MCF 10A (cell line): Measurements from ENCODE around the gene TPSD1. TPM values are rescaled to one million over a fixed set of nuclear protein-coding genes. Genes with fewer than 3 reads are reported as not detected.

Source experiments
- BruUV-seq: library from RNA; stranded (reverse); fragments of 400-500 nt; replicated peaks from 2 replicates; lab custom pipeline; 2021; lab: Mats Ljungman, UMichigan
- CTCF ChIA-PET: fragments of 300-600 bp; sonication (Branson Sonifier 250); formaldehyde crosslinking; extraction: SDS; loops from one replicate; lab custom pipeline; 2021; ENCODE audit warnings: antibody characterized with exemption, inconsistent platforms; lab: Yijun Ruan, JAX
- POLR2A ChIA-PET: fragments of 300-600, 350-650 bp; sonication (Branson Sonifier 250); formaldehyde crosslinking; extraction: SDS; loops from one replicate; lab custom pipeline; 2020; ENCODE audit warnings: antibody characterized with exemption, inconsistent platforms; lab: Yijun Ruan, JAX
- DNase-seq: peaks from one replicate; pipeline ENCODE4 v3.0.0-alpha.2; 2018; ENCODE audit not compliant: unreplicated experiment
- H3K27ac Mint-ChIP-seq: one replicate; pipeline ENCODE4 v1.8.0; 2022; ENCODE audit warnings: mild to moderate bottlenecking, low read depth, mixed read lengths; ENCODE audit not compliant: unreplicated experiment
- H3K27me3 Mint-ChIP-seq: one replicate; pipeline ENCODE4 v1.8.0; 2022; ENCODE audit warnings: mixed read lengths; ENCODE audit not compliant: insufficient read depth, unreplicated experiment
- H3K36me3 Mint-ChIP-seq: one replicate; pipeline ENCODE4 v1.8.0; 2022; ENCODE audit warnings: mild to moderate bottlenecking, moderate library complexity, mixed read lengths; ENCODE audit not compliant: insufficient read depth, unreplicated experiment
- H3K4me1 Mint-ChIP-seq: one replicate; pipeline ENCODE4 v1.8.0; 2022; ENCODE audit warnings: mixed read lengths; ENCODE audit not compliant: insufficient read depth, unreplicated experiment
- H3K4me3 Mint-ChIP-seq: one replicate; pipeline ENCODE4 v1.8.0; 2022; ENCODE audit warnings: mild to moderate bottlenecking, moderate library complexity, mixed read lengths; ENCODE audit not compliant: unreplicated experiment
- H3K9me3 Mint-ChIP-seq: one replicate; pipeline ENCODE4 v1.8.0; 2022; ENCODE audit warnings: mixed read lengths; ENCODE audit not compliant: unreplicated experiment
- intact Hi-C: fragments of 100-400 bp; cut with micrococcal nuclease; formaldehyde crosslinking; loops from 2 replicates; pipeline ENCODE4 v1.14.1; 2022
- total RNA-seq: library from RNA; stranded (reverse); gene quantifications from 2 replicates; pipeline ENCODE4 v1.2.3, GENCODE V29; 2022
- TF ChIP-seq, protein P1 (sequence below): fragments of 200-600 bp; IDR thresholded peaks from one replicate; pipeline ENCODE4 v1.8.0; 2022; ENCODE audit warnings: antibody characterized with exemption, mild to moderate bottlenecking; ENCODE audit not compliant: unreplicated experiment

The TPSD1 gene
- total RNA-seq, 1 experiment from 2014 or later = not detected

DNA sequence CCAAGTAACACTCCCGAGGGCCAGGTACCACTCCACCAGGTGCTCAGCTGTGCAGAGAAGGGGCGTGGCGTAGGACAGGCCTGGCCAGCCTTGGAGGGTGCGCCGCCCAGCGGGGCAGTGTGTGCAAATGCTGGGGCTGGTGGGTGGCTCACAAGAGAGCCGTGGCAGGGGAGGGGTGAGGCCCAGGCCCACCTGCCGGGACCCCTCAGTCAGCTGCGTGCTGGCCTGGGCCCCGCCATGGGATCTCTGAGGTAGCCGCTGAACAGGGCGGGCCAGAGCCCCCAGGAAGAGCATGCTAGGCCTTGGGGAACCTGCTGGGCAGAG is 39.6 kb upstream of the TPSD1 start:
- CTCF ChIA-PET = no interaction called here
- H3K36me3 Mint-ChIP-seq = no peaks in the 10 kb centered on the region
- no peaks in the 10 kb centered on the region for H3K4me1 Mint-ChIP-seq
- H3K9me3 Mint-ChIP-seq = no peaks in the 10 kb centered on the region
- H3K27ac Mint-ChIP-seq = no peak overlapping the region
- intact Hi-C loops = no loop called here
- BruUV-seq = no TSS peak
- TF ChIP-seq, protein P1, sequence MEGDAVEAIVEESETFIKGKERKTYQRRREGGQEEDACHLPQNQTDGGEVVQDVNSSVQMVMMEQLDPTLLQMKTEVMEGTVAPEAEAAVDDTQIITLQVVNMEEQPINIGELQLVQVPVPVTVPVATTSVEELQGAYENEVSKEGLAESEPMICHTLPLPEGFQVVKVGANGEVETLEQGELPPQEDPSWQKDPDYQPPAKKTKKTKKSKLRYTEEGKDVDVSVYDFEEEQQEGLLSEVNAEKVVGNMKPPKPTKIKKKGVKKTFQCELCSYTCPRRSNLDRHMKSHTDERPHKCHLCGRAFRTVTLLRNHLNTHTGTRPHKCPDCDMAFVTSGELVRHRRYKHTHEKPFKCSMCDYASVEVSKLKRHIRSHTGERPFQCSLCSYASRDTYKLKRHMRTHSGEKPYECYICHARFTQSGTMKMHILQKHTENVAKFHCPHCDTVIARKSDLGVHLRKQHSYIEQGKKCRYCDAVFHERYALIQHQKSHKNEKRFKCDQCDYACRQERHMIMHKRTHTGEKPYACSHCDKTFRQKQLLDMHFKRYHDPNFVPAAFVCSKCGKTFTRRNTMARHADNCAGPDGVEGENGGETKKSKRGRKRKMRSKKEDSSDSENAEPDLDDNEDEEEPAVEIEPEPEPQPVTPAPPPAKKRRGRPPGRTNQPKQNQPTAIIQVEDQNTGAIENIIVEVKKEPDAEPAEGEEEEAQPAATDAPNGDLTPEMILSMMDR = no peak
- H3K4me3 Mint-ChIP-seq = no peak overlapping the region
- DNase-seq = no peak
- POLR2A ChIA-PET = no interaction called here
- peaks cover 30% of the 10 kb centered on the region for H3K27me3 Mint-ChIP-seq

DNA sequence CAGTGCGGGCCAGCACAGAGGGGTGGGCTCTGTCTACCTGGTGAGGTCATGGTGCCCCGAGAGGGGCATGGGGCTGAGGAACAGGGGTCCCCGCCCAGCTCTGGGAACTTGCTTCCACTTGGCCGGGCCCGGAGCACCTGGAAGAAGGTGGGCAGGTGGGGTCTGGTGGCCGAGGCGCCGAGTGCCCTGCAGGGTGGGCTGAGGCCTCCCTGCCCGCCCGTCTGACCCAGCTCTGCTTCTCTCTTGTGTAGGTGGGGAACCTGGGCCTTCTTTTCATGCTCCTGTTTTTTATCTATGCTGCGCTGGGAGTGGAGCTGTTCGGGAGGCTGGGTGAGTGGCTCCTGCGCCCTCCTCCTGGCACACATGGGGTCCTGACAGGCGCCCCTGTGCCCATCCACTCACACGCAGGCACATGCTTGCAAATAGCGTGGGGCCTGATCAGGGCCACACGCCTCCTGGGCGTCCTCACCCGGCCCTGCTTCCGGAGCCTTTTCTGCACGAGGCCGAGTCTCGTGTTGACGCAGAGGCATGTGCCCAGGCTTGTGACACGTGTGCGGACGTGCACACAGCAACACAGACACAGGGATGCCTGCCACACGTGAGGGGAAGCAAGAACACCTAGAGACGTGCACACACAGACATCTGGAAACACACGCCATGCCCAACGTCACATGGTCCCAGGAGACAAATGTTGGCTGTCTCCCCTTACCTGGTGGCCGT is 39.0 kb upstream of the TPSD1 start:
- TF ChIP-seq, protein P1 = no peak
- peaks cover 36% of the 10 kb centered on the region for H3K27me3 Mint-ChIP-seq

DNA sequence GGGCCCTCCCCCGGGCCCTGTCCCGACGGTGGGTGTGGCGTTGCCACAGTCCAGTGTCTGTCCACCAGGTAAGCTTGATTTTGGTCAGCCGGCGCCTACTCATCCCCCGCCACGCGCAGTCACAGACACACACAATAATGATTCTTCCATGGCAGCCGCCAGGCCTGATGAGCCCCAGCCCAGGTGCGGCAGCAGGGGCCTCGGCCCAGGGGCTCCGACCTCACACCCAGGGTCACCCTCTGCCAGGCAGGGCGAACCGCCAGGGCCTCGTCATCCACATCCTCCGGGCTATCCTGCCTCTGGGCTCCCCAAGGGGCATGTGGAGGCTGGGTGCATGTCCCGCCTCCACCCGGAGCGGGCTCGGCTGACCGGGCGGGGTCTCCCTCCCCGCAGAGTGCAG is 38.3 kb upstream of the TPSD1 start:
- peaks cover 5% of the 10 kb centered on the region for H3K4me1 Mint-ChIP-seq
- no peak for DNase-seq
- no peaks in the 10 kb centered on the region for H3K36me3 Mint-ChIP-seq
- no peak overlapping the region for H3K27ac Mint-ChIP-seq
- BruUV-seq = no TSS peak
- POLR2A ChIA-PET = no interaction called here
- intact Hi-C loops = no loop called here
- no peaks in the 10 kb centered on the region for H3K9me3 Mint-ChIP-seq
- peaks cover 43% of the 10 kb centered on the region for H3K27me3 Mint-ChIP-seq
- CTCF ChIA-PET = no interaction called here
- no peak overlapping the region for H3K4me3 Mint-ChIP-seq
- TF ChIP-seq, protein P1 = no peak

More for the DNA sequence above, 39.0 kb upstream of the TPSD1 start:
- Mint-ChIP-seq H3K4me3 (no peak overlapping the region), H3K27ac (no peak overlapping the region), H3K4me1 (peaks cover 5% of the 10 kb centered on the region), H3K36me3 (no peaks in the 10 kb centered on the region), H3K9me3 (no peaks in the 10 kb centered on the region)
- POLR2A ChIA-PET = interaction anchor here (0.7 kb wide), 1 partner anchor 38 kb away, joined by 3 read pairs; no protein-coding TSS in a partner anchor
- intact Hi-C loops = no loop called here
- CTCF ChIA-PET = interaction anchor here (0.7 kb wide), 1 partner anchor 103 kb away, joined by 3 read pairs; no protein-coding TSS in a partner anchor
- no peak for DNase-seq
- BruUV-seq = no TSS peak

DNA sequence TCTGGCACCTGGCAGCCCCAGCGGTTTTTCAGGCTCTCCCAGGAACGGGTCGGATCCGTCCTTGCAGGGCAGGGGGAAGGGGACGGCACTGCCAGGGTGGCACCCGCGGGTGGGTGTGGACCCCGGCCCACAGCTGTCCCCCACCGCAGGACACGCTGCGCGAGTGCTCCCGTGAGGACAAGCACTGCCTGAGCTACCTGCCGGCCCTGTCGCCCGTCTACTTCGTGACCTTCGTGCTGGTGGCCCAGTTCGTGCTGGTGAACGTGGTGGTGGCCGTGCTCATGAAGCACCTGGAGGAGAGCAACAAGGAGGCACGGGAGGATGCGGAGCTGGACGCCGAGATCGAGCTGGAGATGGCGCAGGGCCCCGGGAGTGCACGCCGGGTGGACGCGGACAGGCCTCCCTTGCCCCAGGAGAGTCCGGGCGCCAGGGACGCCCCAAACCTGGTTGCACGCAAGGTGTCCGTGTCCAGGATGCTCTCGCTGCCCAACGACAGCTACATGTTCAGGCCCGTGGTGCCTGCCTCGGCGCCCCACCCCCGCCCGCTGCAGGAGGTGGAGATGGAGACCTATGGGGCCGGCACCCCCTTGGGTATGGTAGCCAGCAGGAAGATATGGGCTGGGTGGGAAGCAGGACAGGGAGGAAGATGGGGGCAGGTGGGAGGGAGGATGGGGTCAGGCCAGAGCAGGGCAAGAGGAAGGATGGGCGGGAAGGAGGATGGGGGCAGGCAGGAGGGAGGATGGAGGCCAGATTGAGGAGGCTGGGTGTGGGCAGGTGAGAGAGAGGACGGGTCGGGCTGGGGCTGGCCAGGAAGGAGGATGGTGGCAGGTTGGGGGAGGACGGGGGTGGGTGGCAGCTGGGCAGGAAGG is 37.6 kb upstream of the TPSD1 start:
- TF ChIP-seq, protein P1 = no peak
- Mint-ChIP-seq H3K4me1 (peaks cover 5% of the 10 kb centered on the region), H3K9me3 (no peaks in the 10 kb centered on the region), H3K36me3 (no peaks in the 10 kb centered on the region), H3K27ac (no peak overlapping the region), H3K4me3 (no peak overlapping the region), H3K27me3 (peaks cover 51% of the 10 kb centered on the region)
- intact Hi-C loops = no loop called here
- ChIA-PET POLR2A (no interaction called here), CTCF (no interaction called here)
- DNase-seq = no peak
- no TSS peak for BruUV-seq
